Measurements from ENCODE around the gene PIGB.
"Not testable (repeated sequence)": the region's sequence is repeated elsewhere in the genome, so short reads cannot be mapped to it uniquely, and the experiment has no call there.

- not testable (repeated sequence) for TF ChIP-seq POLR2A (IDR thresholded peaks at IDR 0.05; ENCODE audit: low read depth, low read length); POLR2AphosphoS5 (IDR thresholded peaks at IDR 0.05; ENCODE audit: low read depth, low read length); TAF1 (IDR thresholded peaks at IDR 0.05; ENCODE audit: low read depth, low read length); PAX5 (IDR thresholded peaks at IDR 0.05; ENCODE audit: insufficient read depth, low read length, severe bottlenecking); POU2F2 (IDR thresholded peaks at IDR 0.05; ENCODE audit: low read depth, low read length); SPI1 (IDR thresholded peaks at IDR 0.05; ENCODE audit: low read depth, low read length)
Observed at GRCh38 chr15:55286442-55287189, 32.4 kb upstream of the PIGB start.
